Measurements from ENCODE around the gene CARD19. TPM values are rescaled to one million over a fixed set of nuclear protein-coding genes. Genes with fewer than 3 reads are reported as not detected.

CARD19 gene
- total and polyA plus RNA-seq, 2 experiments from 2014 or later, result 36.8 to 48.3 TPM

- 0 out of 2 replicates have a peak, but pooled peaks cover 8% of the 10 kb centered on the region for H3F3A ChIP-seq (replicated peaks; ENCODE audit: low read depth)
- no peaks in the 10 kb centered on the region for H3K9me2 ChIP-seq (ENCODE audit: insufficient read depth)
- DNase-seq (ENCODE audit: low spot score) (no peak), ATAC-seq (no peak)
- no peaks in the 10 kb centered on the region; the same call in 1 of the 2 replicates for H3K36me3 ChIP-seq (ENCODE audit: insufficient read depth)
- no peak overlapping the region for H3K4me2 ChIP-seq
- Mint-ChIP-seq H3K27ac (no peak overlapping the region), H3K27me3 (ENCODE audit: insufficient read depth, low read depth, poor library complexity) (peaks cover 7% of the 10 kb centered on the region), H3K4me1 (peaks cover 13% of the 10 kb centered on the region), H3K4me3 (no peak overlapping the region), H3K36me3 (ENCODE audit: low read depth) (no peaks in the 10 kb centered on the region), H3K9me3 (no peaks in the 10 kb centered on the region; the same call in 2 of the 3 replicates)
- H3K79me2 ChIP-seq (replicated peaks; ENCODE audit: insufficient read depth), result no peaks in the 10 kb centered on the region
- no peak overlapping the region for H2AFZ ChIP-seq
- H3K4me1 ChIP-seq (ENCODE audit: insufficient read depth), result 0 out of 2 replicates have a peak, but pooled peaks cover 3% of the 10 kb centered on the region
- H3K27ac ChIP-seq (ENCODE audit: low read depth), result no peak overlapping the region
- TF ChIP-seq POLR2AphosphoS5 (IDR thresholded peaks at IDR 0.05; ENCODE audit: low read depth) (no peak), REST (IDR thresholded peaks at IDR 0.05; ENCODE audit: unreplicated experiment) (no peak), ETS1 (IDR thresholded peaks at IDR 0.05) (no peak), ZNF462 (CRISPR knock-in tag; IDR thresholded peaks at IDR 0.05) (no peak), NANOG (IDR thresholded peaks at IDR 0.05; ENCODE audit: borderline replicate concordance) (no peak), STAT1 (IDR thresholded peaks at IDR 0.05; ENCODE audit: unreplicated experiment) (no peak), EZH2phosphoT487 (IDR thresholded peaks at IDR 0.05; ENCODE audit: unreplicated experiment) (no peak), EZH2 (IDR thresholded peaks at IDR 0.05; ENCODE audit: low read depth, unreplicated experiment) (no peak), ZNF114 (CRISPR knock-in tag; IDR thresholded peaks at IDR 0.05) (no peak)
- no peaks in the 10 kb centered on the region for H4K20me1 ChIP-seq (replicated peaks; ENCODE audit: insufficient read depth)
- H3K4me3 ChIP-seq, result no peak overlapping the region
- peaks cover 8% of the 10 kb centered on the region; the same call in 1 of the 2 replicates for H3K27me3 ChIP-seq (ENCODE audit: insufficient read depth)
Measured at GRCh38 chr9:93093127-93093876, 2.7 kb upstream of the CARD19 start.
